Activated T-cell treated with anti-CD3 and anti-CD28 coated beads, Interleukin-2, amount 50 U/mL, for 48 hours (primary cell): ENCODE data around the gene AGAP1.
"Not testable (repeated sequence)": the region's sequence is repeated elsewhere in the genome, so short reads cannot be mapped to it uniquely, and the experiment has no call there.

Experiments
- DNase-seq, 2 experiments: peaks; one replicate each; pipeline ENCODE4 v3.0.0-alpha.2; 2020

The AGAP1 gene

GRCh38 chr2:236119003-236119402 lies 625.2 kb downstream of the AGAP1 start:
- DNase-seq: no peak

- no peak for DNase-seq
Observed at GRCh38 chr2:236119476-236119875, 625.6 kb downstream of the AGAP1 start.

GRCh38 chr2:236120141-236120601 lies 626.3 kb downstream of the AGAP1 start:
- DNase-seq: no peak

GRCh38 chr2:236120829-236121228 lies 627.0 kb downstream of the AGAP1 start:
- no peak for DNase-seq

GRCh38 chr2:236121546-236121945 lies 627.7 kb downstream of the AGAP1 start:
- no peak for DNase-seq

GRCh38 chr2:236122236-236122635 lies 628.4 kb downstream of the AGAP1 start:
- no peak for DNase-seq

GRCh38 chr2:236123716-236124115 lies 629.9 kb downstream of the AGAP1 start:
- DNase-seq: no peak

GRCh38 chr2:236124182-236124893 lies 630.5 kb downstream of the AGAP1 start:
- no peak for DNase-seq

GRCh38 chr2:236125541-236125940 lies 631.7 kb downstream of the AGAP1 start:
- DNase-seq: no peak

GRCh38 chr2:236127010-236127409 lies 633.2 kb downstream of the AGAP1 start:
- no peak for DNase-seq

- DNase-seq: no peak
Observed at GRCh38 chr2:236128321-236128720, 634.5 kb downstream of the AGAP1 start.

GRCh38 chr2:236129935-236130334 lies 636.1 kb downstream of the AGAP1 start:
- DNase-seq: no peak

- DNase-seq: no peak
Observed at GRCh38 chr2:236130349-236130998, 636.6 kb downstream of the AGAP1 start.

GRCh38 chr2:236131073-236131692 lies 637.3 kb downstream of the AGAP1 start:
- no peak for DNase-seq

GRCh38 chr2:236133410-236134012 lies 639.7 kb downstream of the AGAP1 start:
- DNase-seq: no peak

GRCh38 chr2:236136538-236136937 lies 642.7 kb downstream of the AGAP1 start:
- DNase-seq: no peak

GRCh38 chr2:236137066-236137465 lies 643.2 kb downstream of the AGAP1 start:
- no peak for DNase-seq

- DNase-seq: not testable (repeated sequence)
Observed at GRCh38 chr2:236141616-236142015, 647.8 kb downstream of the AGAP1 start.

GRCh38 chr2:236143811-236144210 lies 650.0 kb downstream of the AGAP1 start:
- no peak for DNase-seq

- DNase-seq: no peak
Observed at GRCh38 chr2:236146436-236146835, 652.6 kb downstream of the AGAP1 start.

- no peak for DNase-seq
Observed at GRCh38 chr2:236155406-236155805, 661.6 kb downstream of the AGAP1 start.

GRCh38 chr2:236156095-236156859 lies 662.4 kb downstream of the AGAP1 start:
- no peak for DNase-seq

- DNase-seq: no peak
Observed at GRCh38 chr2:236156860-236157194, 663.0 kb downstream of the AGAP1 start.
